Hypothalamus (tissue), 51 donors: Measurements from ENCODE around the gene LYSMD2.

Experiments used
- DNase-seq, 51 donors: peaks; one replicate each; lab custom pipeline; 2025; lab: John Stamatoyannopoulos, UW

LYSMD2 gene

GRCh38 chr15:51752888-51753287 lies 15.4 kb upstream of the LYSMD2 start:
- DNase-seq: no peak

- DNase-seq: peak in 24 of 51 donors; percentile 10 to 69 (median 34)
These were observed 14.5 kb upstream of the LYSMD2 start for GRCh38 chr15:51751697-51752683.

- peak in 41 of 51 donors; percentile 16 to 88 (median 59) for DNase-seq
These were observed 13.6 kb upstream of the LYSMD2 start, which contains the start of gene TMOD2 for GRCh38 chr15:51750792-51751696. TSS of gene TMOD2 (plus strand) at chr15:51751597. CDS start at chr15:51766442, 14,845 bp downstream.

GRCh38 chr15:51750186-51750585 lies 12.7 kb upstream of the LYSMD2 start:
- DNase-seq: no peak

- no peak for DNase-seq
These were observed 11.9 kb upstream of the LYSMD2 start for GRCh38 chr15:51749307-51749706.

- DNase-seq: no peak
These were observed 1.7 kb upstream of the LYSMD2 start for GRCh38 chr15:51739061-51739712.

- no peak for DNase-seq
These were observed 1.1 kb upstream of the LYSMD2 start for GRCh38 chr15:51738553-51738952.

GRCh38 chr15:51736751-51737521 lies 519 bp downstream of the LYSMD2 start:
- DNase-seq: peak in 33 of 51 donors; percentile 29 to 83 (median 57)

GRCh38 chr15:51736069-51736468 lies 1.4 kb downstream of the LYSMD2 start:
- DNase-seq: peak in 1 of 51 donors; percentile 52

- peak in 1 of 51 donors; percentile 41 for DNase-seq
These were observed 2.0 kb downstream of the LYSMD2 start for GRCh38 chr15:51735228-51736010.

- DNase-seq: no peak
These were observed 4.8 kb downstream of the LYSMD2 start for GRCh38 chr15:51732646-51733045.

GRCh38 chr15:51731549-51732267 lies 5.7 kb downstream of the LYSMD2 start:
- DNase-seq: peak in 4 of 51 donors; percentile 9 to 38 (median 16)

GRCh38 chr15:51727141-51727897 lies 10.1 kb downstream of the LYSMD2 start:
- DNase-seq: peak in 1 of 51 donors; percentile 15

- peak in 4 of 51 donors; percentile 10 to 25 (median 14) for DNase-seq
These were observed 11.0 kb downstream of the LYSMD2 start for GRCh38 chr15:51726302-51727073.

GRCh38 chr15:51724673-51725072 lies 12.8 kb downstream of the LYSMD2 start:
- peak in 1 of 51 donors; percentile 11 for DNase-seq

GRCh38 chr15:51724199-51724598 lies 13.3 kb downstream of the LYSMD2 start:
- DNase-seq: no peak
